LNCaP clone FGC (cell line): Measurements from ENCODE around the gene WDHD1.

Source experiments
- DNase-seq: peaks from one replicate; pipeline ENCODE4 v3.0.0-alpha.2; 2011; ENCODE audit warnings: low read depth
- H3K4me3 ChIP-seq: 2 replicates; pipeline ENCODE4 v1.5.1; 2011; ENCODE audit warnings: mild to moderate bottlenecking, low read depth, low read length, control low read depth
- CTCF ChIP-seq: IDR thresholded peaks from 2 replicates; pipeline ENCODE4 v1.5.1; 2012; ENCODE audit warnings: mild to moderate bottlenecking; ENCODE audit not compliant: control insufficient read depth, insufficient read depth; ENCODE audit errors: extremely low read depth

Gene WDHD1

GRCh38 chr14:54891471-54892245 lies 135.2 kb downstream of the WDHD1 start:
- H3K4me3 ChIP-seq, result no peak overlapping the region
- no peak for TF ChIP-seq CTCF
- DNase-seq, result no peak

- no peak for DNase-seq
- no peak for TF ChIP-seq CTCF
- no peak overlapping the region for H3K4me3 ChIP-seq
Observed at GRCh38 chr14:54890788-54891187, 136.1 kb downstream of the WDHD1 start.

GRCh38 chr14:54889919-54890318 lies 137.0 kb downstream of the WDHD1 start:
- H3K4me3 ChIP-seq, result no peak overlapping the region
- no peak for TF ChIP-seq CTCF
- DNase-seq, result no peak
